H1 (cell line): ENCODE measurements around the gene SNX19. TPM values are rescaled to one million over a fixed set of nuclear protein-coding genes. Genes with fewer than 3 reads are reported as not detected.

Source experiments
- CTCF ChIA-PET: fragments of 300-600 bp; sonication (Branson Sonifier 250); formaldehyde crosslinking; loops from one replicate; lab custom pipeline; 2021; ENCODE audit not compliant: partially characterized antibody; lab: Charles Lee
- POLR2A ChIA-PET: fragments of 300-600 bp; sonication (Branson Sonifier 250); formaldehyde crosslinking; loops from one replicate; lab custom pipeline; 2021; ENCODE audit warnings: inconsistent platforms; ENCODE audit not compliant: partially characterized antibody; lab: Charles Lee
- DNase-seq, 2 experiments: peaks; one replicate each; pipeline versions ENCODE4 v3.0.0 to v3.0.0-alpha.2; 2010 to 2022; ENCODE audit warnings: low spot score in 2 of 2, low read depth in 1 of 2, mixed read lengths in 1 of 2
- FAIRE-seq: peaks from 2 replicates; lab custom pipeline; 2011; peaks lifted over from hg19 to GRCh38; lab: Jason Lieb, UNC
- H2AFZ ChIP-seq: 2 replicates; pipeline ENCODE4 v1.8.1; 2012; ENCODE audit warnings: low read length, inconsistent platforms
- H2AK5ac ChIP-seq: 2 replicates; pipeline ENCODE4 v1.6.1; 2013; ENCODE audit warnings: low read depth, low read length
- H2BK120ac ChIP-seq: replicated peaks from 2 replicates; pipeline ENCODE3; 2013; ENCODE audit warnings: low read depth, low read length, inconsistent platforms
- H2BK12ac ChIP-seq: 2 replicates; pipeline ENCODE4 v1.6.1; 2013; ENCODE audit warnings: low read depth, low read length
- H2BK15ac ChIP-seq: 2 replicates; pipeline ENCODE4 v1.6.1; 2013; ENCODE audit warnings: low read length
- H2BK20ac ChIP-seq: 2 replicates; pipeline ENCODE4 v1.6.1; 2013; ENCODE audit warnings: low read length
- H2BK5ac ChIP-seq: 2 replicates; pipeline ENCODE4 v1.6.1; 2013; ENCODE audit warnings: low read depth, low read length
- H3K14ac ChIP-seq: 2 replicates; pipeline ENCODE4 v1.6.1; 2013; ENCODE audit warnings: inconsistent platforms; ENCODE audit not compliant: insufficient read length
- H3K18ac ChIP-seq: 2 replicates; pipeline ENCODE4 v1.6.1; 2013; ENCODE audit warnings: low read length; ENCODE audit errors: extremely low read depth
- H3K23ac ChIP-seq: 2 replicates; pipeline ENCODE4 v1.6.1; 2013; ENCODE audit warnings: inconsistent platforms; ENCODE audit not compliant: insufficient read length
- H3K23me2 ChIP-seq: 2 replicates; pipeline ENCODE4 v1.6.1; 2013; ENCODE audit warnings: low read depth, low read length
- H3K27ac ChIP-seq: 2 replicates; pipeline ENCODE4 v1.6.1; 2011; ENCODE audit warnings: low read depth, low read length, inconsistent platforms
- H3K27me3 ChIP-seq, 4 experiments: replicated peaks in 1 of 4; 1 replicate in 1 of 4; 2 replicates in 3 of 4; pipeline versions ENCODE4 v1.6.1 to v1.8.1; 2011 to 2013; ENCODE audit warnings: low read length in 3 of 4, mild to moderate bottlenecking in 3 of 4, inconsistent platforms in 2 of 4, mixed read lengths in 2 of 4, moderate library complexity in 1 of 4; ENCODE audit not compliant: control insufficient read depth in 3 of 4, insufficient read depth in 3 of 4; ENCODE audit errors: extremely low read depth in 1 of 4
- H3K36me3 ChIP-seq, 4 experiments: 2 replicates each; pipeline versions ENCODE4 v1.6.1 to v1.8.1; 2011 to 2013; ENCODE audit warnings: mild to moderate bottlenecking in 4 of 4, low read length in 3 of 4, moderate library complexity in 2 of 4, control low read depth in 1 of 4, inconsistent platforms in 1 of 4; ENCODE audit not compliant: insufficient read depth in 4 of 4, control insufficient read depth in 2 of 4
- H3K4ac ChIP-seq: replicated peaks from 2 replicates; pipeline ENCODE3; 2013; ENCODE audit warnings: low read length, low read depth, mixed read lengths, inconsistent platforms; ENCODE audit not compliant: insufficient read length
- H3K4me1 ChIP-seq, 4 experiments: replicated peaks in 1 of 4; 1 replicate in 1 of 4; 2 replicates in 3 of 4; pipeline versions ENCODE4 v1.6.1 to v1.8.1; 2011 to 2013; ENCODE audit warnings: low read length in 3 of 4, inconsistent platforms in 2 of 4, mixed read lengths in 1 of 4; ENCODE audit not compliant: insufficient read depth in 4 of 4, control insufficient read depth in 3 of 4
- H3K4me2 ChIP-seq, 2 experiments: 2 replicates each; pipeline versions ENCODE4 v1.6.1 to v1.8.1; 2011 to 2013; ENCODE audit warnings: low read depth in 2 of 2, low read length in 2 of 2, control low read depth in 1 of 2, inconsistent platforms in 1 of 2, mild to moderate bottlenecking in 1 of 2; ENCODE audit not compliant: insufficient read depth in 1 of 2
- H3K4me3 ChIP-seq, 4 experiments: fragments of 200-600, 300-600 bp in 1 of 4; sonication (generic), shearing (Covaris generic), sonication (Bioruptor Twin) in 1 of 4; 2 replicates each; pipeline versions ENCODE4 v1.5.1 to v1.8.1; 2011 to 2016; ENCODE audit warnings: low read length in 4 of 4, low read depth in 3 of 4, control low read depth in 2 of 4, inconsistent platforms in 2 of 4, mild to moderate bottlenecking in 2 of 4, mixed read lengths in 1 of 4, moderate library complexity in 1 of 4; ENCODE audit not compliant: insufficient read depth in 2 of 4; ENCODE audit errors: extremely low read depth in 1 of 4
- H3K56ac ChIP-seq: replicated peaks from 2 replicates; pipeline ENCODE3; 2013; ENCODE audit warnings: low read depth, mild to moderate bottlenecking, mixed read lengths, low read length, inconsistent platforms; ENCODE audit not compliant: insufficient read length
- H3K79me1 ChIP-seq: 2 replicates; pipeline ENCODE4 v1.6.1; 2013; ENCODE audit warnings: low read depth, low read length, control low read depth
- H3K79me2 ChIP-seq, 2 experiments: 2 replicates each; pipeline versions ENCODE4 v1.6.1 to v1.8.1; 2012 to 2013; ENCODE audit warnings: low read length in 2 of 2, mild to moderate bottlenecking in 2 of 2, inconsistent platforms in 1 of 2; ENCODE audit not compliant: insufficient read depth in 2 of 2, control insufficient read depth in 1 of 2
- H3K9ac ChIP-seq, 4 experiments: replicated peaks in 1 of 4; 1 replicate in 1 of 4; 2 replicates in 3 of 4; pipeline versions ENCODE4 v1.6.1 to v1.8.1; 2011 to 2013; ENCODE audit warnings: low read depth in 3 of 4, low read length in 3 of 4, control low read depth in 2 of 4, mild to moderate bottlenecking in 2 of 4, moderate library complexity in 2 of 4, inconsistent platforms in 1 of 4; ENCODE audit errors: extremely low read depth in 1 of 4
- H3K9me3 ChIP-seq, 2 experiments: 2 replicates each; pipeline versions ENCODE4 v1.6.1 to v1.8.1; 2012 to 2013; ENCODE audit warnings: mild to moderate bottlenecking in 2 of 2, moderate library complexity in 2 of 2, control low read depth in 1 of 2, inconsistent platforms in 1 of 2, low read depth in 1 of 2, low read length in 1 of 2, mixed read lengths in 1 of 2; ENCODE audit not compliant: insufficient read depth in 2 of 2
- H4K20me1 ChIP-seq, 2 experiments: replicated peaks in 1 of 2; 2 replicates each; pipeline versions ENCODE3 to v1.8.1; 2011 to 2013; ENCODE audit warnings: inconsistent platforms in 2 of 2, low read length in 2 of 2, mild to moderate bottlenecking in 1 of 2; ENCODE audit not compliant: insufficient read depth in 2 of 2, control insufficient read depth in 1 of 2
- H4K5ac ChIP-seq: 2 replicates; pipeline ENCODE4 v1.6.1; 2013; ENCODE audit warnings: low read length, low read depth, mixed read lengths, inconsistent platforms; ENCODE audit not compliant: insufficient read length
- H4K8ac ChIP-seq: 2 replicates; pipeline ENCODE4 v1.8.0; 2013; ENCODE audit warnings: mild to moderate bottlenecking, moderate library complexity, low read length, inconsistent platforms; ENCODE audit not compliant: insufficient read depth; ENCODE audit errors: extremely low read depth
- H4K91ac ChIP-seq: replicated peaks from 2 replicates; pipeline ENCODE3; 2013; ENCODE audit warnings: low read length, mixed read lengths, inconsistent platforms; ENCODE audit not compliant: insufficient read length
- SIRT6 ChIP-seq: IDR thresholded peaks from one replicate; pipeline ENCODE4 v1.7.1; 2012; ENCODE audit warnings: low read length, inconsistent platforms
- WGBS, 2 experiments: shearing (Covaris generic) in 1 of 2; methylation state at CpG; one replicate each; pipeline versions ENCODE4 v1.1.6 to v1.1.7; 2013 to 2015; ENCODE audit warnings: low lambda C conversion rate in 2 of 2, mixed read lengths in 2 of 2, inconsistent platforms in 1 of 2, low coverage in 1 of 2, missing lambda C conversion rate in 1 of 2; ENCODE audit not compliant: insufficient replicate concordance in 2 of 2, insufficient coverage in 1 of 2, insufficient read length in 1 of 2; ENCODE audit errors: extremely low coverage in 1 of 2, missing lambda C conversion rate in 1 of 2; 5-methylcytosine and 5-hydroxymethylcytosine counted together
- polyA plus RNA-seq, 7 experiments: library from polyadenylated mRNA; depleted of rRNA in 3 of 7; stranded (reverse) in 5 of 7; unstranded in 2 of 7; fragments of >200 nt in 5 of 7; fragments of 200-250 nt in 2 of 7; gene quantifications; 1 replicate in 5 of 7; 2 replicates in 1 of 7; 4 replicates in 1 of 7; pipeline versions ENCODE4 v1.2.1 to v1.2.3, GENCODE V29; 2011 to 2013; ENCODE audit warnings: missing spikeins in 2 of 7, mixed read lengths in 2 of 7
- total RNA-seq: library from RNA; stranded (reverse); fragmentation: NEBNext Ultra II Directional; extraction: Animal tissue kit (Norgen Biotek cat#: 25700); gene quantifications from 2 replicates; pipeline ENCODE4 v1.2.1, GENCODE V29; 2021

SNX19 gene
- total and polyA plus RNA-seq, 2 of the 8 experiments (the other 6 are each of a cell fraction or from before 2014, with no cell fraction given) = 15.0 to 25.2 TPM

DNA sequence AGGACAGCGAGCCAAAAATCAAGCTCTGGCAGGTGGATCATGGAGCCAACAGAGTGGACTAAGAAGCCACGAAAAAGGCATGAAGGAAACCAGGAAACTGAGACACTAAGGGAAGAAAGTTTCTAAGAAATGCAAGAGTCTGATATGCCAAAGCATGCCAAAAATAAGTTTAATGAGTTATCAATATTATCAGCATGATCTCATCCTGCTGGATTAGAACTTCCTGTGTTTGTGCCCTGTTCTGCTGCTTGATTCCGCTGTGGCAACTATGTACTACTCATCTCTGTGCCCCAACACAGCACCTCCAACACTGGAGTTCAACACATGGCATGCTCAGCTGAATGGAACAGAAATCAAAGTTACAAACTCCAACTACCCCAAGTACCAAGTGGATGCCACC is 10.8 kb downstream of the SNX19 start:
- Histone ChIP-seq H3K4me1 (no peaks in the 10 kb centered on the region), H3K56ac (no peak overlapping the region), H3K79me2 (no peaks in the 10 kb centered on the region), H4K20me1 (peaks cover 0 to 4% of the 10 kb centered on the region in 2 experiments), H2BK120ac (no peak overlapping the region), H3K9me3 (no peaks in the 10 kb centered on the region), H3K27ac (no peak overlapping the region), H3K18ac (no peak overlapping the region), H2BK20ac (no peak overlapping the region), H2BK5ac (no peak overlapping the region), H3K36me3 (peaks cover 10 to 74% (median 58%) of the 10 kb centered on the region in 4 experiments; a peak in 7 of 8 replicates), H4K5ac (no peak overlapping the region), H3K4me2 (no peak overlapping the region), H2BK12ac (no peak overlapping the region), H3K23ac (no peak overlapping the region), H2BK15ac (no peak overlapping the region), H2AFZ (no peak overlapping the region), H3K27me3 (no peaks in the 10 kb centered on the region), H3K14ac (no peak overlapping the region), H3K79me1 (no peaks in the 10 kb centered on the region), H4K91ac (no peak overlapping the region), H3K4me3 (no peak overlapping the region)
- POLR2A ChIA-PET = no interaction called here
- WGBS, 2 experiments = 92% methylated on average over 3 of the region's 3 CpGs; no CpG with 5 or more reads in 1 of the 2 experiments
- DNase-seq = no peak
- TF ChIP-seq SIRT6 = no peak
- TF ChIP-seq, all 59 proteins: peak for 0
- Histone ChIP-seq H3K9ac (no peak overlapping the region; a peak in 1 of 7 replicates), H3K23me2 (no peaks in the 10 kb centered on the region), H3K4ac (no peak overlapping the region), H4K8ac (no peak overlapping the region), H2AK5ac (no peak overlapping the region)
- CTCF ChIA-PET = interaction anchor here (0.6 to 4.8 kb wide), 8 partner anchors 10 to 86 kb away, joined by 3 to 33 read pairs (median 4); partner anchors contain the start of gene SNX19
- FAIRE-seq = no peak
